HG02763 (cell line): ENCODE measurements around the gene CNNM1.

Source experiments
- ATAC-seq: cut with Tn5 transposase; IDR thresholded peaks from one replicate; pipeline ENCODE4 v1.9.1; 2021; ENCODE audit warnings: mild to moderate bottlenecking, moderate library complexity; ENCODE audit not compliant: unreplicated experiment

The CNNM1 gene

GRCh38 chr10:99370993-99371392, 41.8 kb downstream of the CNNM1 start:
- peak; percentile 90 for ATAC-seq

GRCh38 chr10:99372546-99373271, 43.6 kb downstream of the CNNM1 start:
- no peak for ATAC-seq

- no peak for ATAC-seq
Measured at GRCh38 chr10:99374526-99374925, 45.4 kb downstream of the CNNM1 start.

- no peak for ATAC-seq
Measured at GRCh38 chr10:99374972-99375371, 45.8 kb downstream of the CNNM1 start.

- ATAC-seq: no peak
Measured at GRCh38 chr10:99375426-99375825, 46.3 kb downstream of the CNNM1 start.

GRCh38 chr10:99382176-99382575, 53.0 kb downstream of the CNNM1 start:
- ATAC-seq: no peak

GRCh38 chr10:99387071-99387470, 57.9 kb downstream of the CNNM1 start:
- no peak for ATAC-seq

GRCh38 chr10:99387541-99387940, 58.4 kb downstream of the CNNM1 start:
- no peak for ATAC-seq

- no peak for ATAC-seq
Measured at GRCh38 chr10:99389729-99390480, 60.7 kb downstream of the CNNM1 start.

GRCh38 chr10:99391346-99391745, 62.2 kb downstream of the CNNM1 start:
- no peak for ATAC-seq

- ATAC-seq: no peak
Measured at GRCh38 chr10:99393036-99393435, 63.9 kb downstream of the CNNM1 start.

GRCh38 chr10:99393683-99394082, 64.5 kb downstream of the CNNM1 start:
- no peak for ATAC-seq

GRCh38 chr10:99394256-99394655, 65.1 kb downstream of the CNNM1 start:
- ATAC-seq: no peak

- no peak for ATAC-seq
Measured at GRCh38 chr10:99394761-99395386, 65.7 kb downstream of the CNNM1 start.

GRCh38 chr10:99395750-99396445, 66.7 kb downstream of the CNNM1 start:
- no peak for ATAC-seq

- ATAC-seq: no peak
Measured at GRCh38 chr10:99396471-99396870, 67.3 kb downstream of the CNNM1 start.

GRCh38 chr10:99399664-99400063, 70.5 kb downstream of the CNNM1 start:
- no peak for ATAC-seq

GRCh38 chr10:99403674-99404073, 74.5 kb downstream of the CNNM1 start:
- ATAC-seq: no peak

- no peak for ATAC-seq
Measured at GRCh38 chr10:99406149-99406548, 77.0 kb downstream of the CNNM1 start.

- ATAC-seq: no peak
Measured at GRCh38 chr10:99410146-99410545, 81.0 kb downstream of the CNNM1 start.

GRCh38 chr10:99410876-99411275, 81.7 kb downstream of the CNNM1 start:
- ATAC-seq: no peak
